Aorta (tissue), 5 donors: ENCODE results near the gene BEX4. TPM values are rescaled to one million over a fixed set of nuclear protein-coding genes. Genes with fewer than 3 reads are reported as not detected.
"Not testable (repeated sequence)": the region's sequence is repeated elsewhere in the genome, so short reads cannot be mapped to it uniquely, and the experiment has no call there.

Experiments used
- ATAC-seq: fragments of 200-7000 bp; cut with Tn5 transposase; one replicate; pipeline ENCODE4 v1.9.1; 2022; ENCODE audit warnings: moderate library complexity; ENCODE audit not compliant: low FRiP score
- DNase-seq, 2 donors: peaks; one replicate each; pipeline ENCODE4 v3.0.0-alpha.2; 2020
- H3K27ac ChIP-seq, 2 donors: one replicate each; pipeline ENCODE4 v1.5.1; 2013; ENCODE audit warnings: low read length in 2 of 2, mild to moderate bottlenecking in 2 of 2, moderate library complexity in 2 of 2, control low read depth in 1 of 2, inconsistent platforms in 1 of 2, low read depth in 1 of 2
- H3K27me3 ChIP-seq, 2 donors: one replicate each; pipeline ENCODE4 v1.6.1; 2013; ENCODE audit warnings: control low read depth in 1 of 2, low read length in 1 of 2, mild to moderate bottlenecking in 1 of 2, moderate library complexity in 1 of 2; ENCODE audit not compliant: insufficient read depth in 2 of 2, control insufficient read depth in 1 of 2
- H3K36me3 ChIP-seq, 2 donors: one replicate each; pipeline ENCODE4 v1.6.1; 2013; ENCODE audit warnings: control low read depth in 1 of 2, low read length in 1 of 2, mild to moderate bottlenecking in 1 of 2; ENCODE audit not compliant: insufficient read depth in 2 of 2, control insufficient read depth in 1 of 2
- H3K4me1 ChIP-seq, 2 donors: one replicate each; pipeline ENCODE4 v1.6.1; 2013; ENCODE audit warnings: low read length in 2 of 2, control low read depth in 1 of 2, mild to moderate bottlenecking in 1 of 2, moderate library complexity in 1 of 2; ENCODE audit not compliant: insufficient read depth in 2 of 2, control insufficient read depth in 1 of 2
- H3K4me3 ChIP-seq, 2 donors: one replicate each; pipeline ENCODE4 v1.5.1; 2013; ENCODE audit warnings: low read length in 2 of 2, control low read depth in 1 of 2, mild to moderate bottlenecking in 1 of 2
- H3K9me3 ChIP-seq: one replicate; pipeline ENCODE4 v1.6.1; 2013; ENCODE audit warnings: mild to moderate bottlenecking, low read length; ENCODE audit not compliant: control insufficient read depth
- WGBS, 2 donors: extraction: QIAGEN DNeasy Blood & Tissue Kit; methylation state at CpG; one replicate each; pipeline ENCODE4 v1.1.7; 2013; 5-methylcytosine and 5-hydroxymethylcytosine counted together
- intact Hi-C, 2 donors: fragments of 100-400 bp; cut with DNase I; formaldehyde crosslinking; loops; one replicate each; pipeline versions ENCODE4 v1.14.2 to v1.15.0; 2022
- polyA plus RNA-seq, 2 donors: library from polyadenylated mRNA; stranded (reverse); fragments of 200-250 nt; gene quantifications; one replicate each; pipeline ENCODE4 v1.2.3, GENCODE V29; 2013
- total RNA-seq, 2 donors: library from RNA; stranded (reverse); fragmentation: NEBNext Ultra II Directional; extraction: Animal tissue kit (Norgen Biotek cat#: 25700); gene quantifications; one replicate each; pipeline ENCODE4 v1.2.1, GENCODE V29; 2021
- donor health status: healthy with polysubstance abuse.
- donor health status: Bipolar disorder and iron deficiency.
- donor health status: DM: no; HTN: no; CAD: no.
- donor health status: DM: no; HTN: no; CAD: no.
- donor health status: DM: yes; HTN: yes; CAD: no.

Gene BEX4
- total and polyA plus RNA-seq, 4 donors, result 30.6 to 61.7 (median 40.7) TPM

DNA sequence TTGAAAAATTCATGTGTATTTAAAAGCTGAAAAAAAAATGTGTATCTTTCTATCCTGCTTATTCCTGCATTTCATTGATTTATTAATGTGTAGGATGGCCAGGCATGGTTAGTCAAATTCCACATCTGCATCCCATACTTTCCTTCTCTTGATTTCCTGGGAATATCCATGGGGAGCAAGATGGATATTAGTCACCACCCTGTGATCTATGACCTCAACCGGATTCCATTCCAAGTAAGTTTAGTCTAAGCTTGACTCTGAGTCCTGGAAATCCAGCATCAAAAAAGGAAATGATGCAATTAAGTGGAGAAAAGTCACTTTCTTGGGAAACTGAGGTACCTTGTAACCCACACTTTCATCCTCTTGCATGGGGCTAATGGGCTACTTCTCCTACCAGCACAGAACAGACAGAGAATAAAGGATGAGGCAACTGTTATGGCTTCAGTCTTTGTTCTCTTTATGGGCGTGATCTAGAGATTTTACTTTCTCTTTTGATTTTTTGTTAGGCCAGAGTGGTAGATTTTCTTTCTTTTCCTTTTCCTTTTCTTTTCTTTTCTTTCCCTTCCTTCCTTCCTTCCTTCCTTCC lies 17.1 kb upstream of the BEX4 start:
- Histone ChIP-seq H3K27ac (no peak overlapping the region), H3K9me3 (no peaks in the 10 kb centered on the region), H3K4me1 (no peaks in the 10 kb centered on the region), H3K36me3 (no peaks in the 10 kb centered on the region), H3K4me3 (no peak overlapping the region), H3K27me3 (no peaks in the 10 kb centered on the region)
- DNase-seq, result no peak
- intact Hi-C loops, result no loop called here
- no peak for ATAC-seq
- WGBS, 2 donors, result 54 to 56% methylated on average over 2 of the region's 2 CpGs

DNA sequence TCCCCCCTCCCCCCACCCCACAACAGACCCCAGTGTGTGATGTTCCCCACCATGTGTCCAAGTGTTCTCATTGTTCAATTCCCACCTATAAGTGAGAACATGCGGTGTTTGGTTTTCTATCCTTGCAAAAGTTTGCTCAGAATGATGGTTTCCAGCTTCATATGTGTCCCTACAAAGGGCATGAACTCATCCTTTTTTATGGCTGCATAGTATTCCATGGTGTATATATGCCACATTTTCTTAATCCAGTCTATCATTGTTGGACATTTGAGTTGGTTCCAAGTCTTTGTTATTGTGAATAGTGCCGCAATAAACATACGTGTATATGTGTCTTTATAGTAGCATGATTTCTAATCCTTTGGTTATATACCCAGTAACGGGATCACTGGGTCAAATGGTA lies 16.2 kb upstream of the BEX4 start:
- intact Hi-C loops, H3K4me3 ChIP-seq, DNase-seq, H3K27ac ChIP-seq, H3K9me3 ChIP-seq, H3K4me1 ChIP-seq, H3K36me3 ChIP-seq, ATAC-seq, H3K27me3 ChIP-seq: not testable (repeated sequence)
- WGBS, 2 donors, result 80 to 98% methylated on average over 4 of the region's 4 CpGs

DNA sequence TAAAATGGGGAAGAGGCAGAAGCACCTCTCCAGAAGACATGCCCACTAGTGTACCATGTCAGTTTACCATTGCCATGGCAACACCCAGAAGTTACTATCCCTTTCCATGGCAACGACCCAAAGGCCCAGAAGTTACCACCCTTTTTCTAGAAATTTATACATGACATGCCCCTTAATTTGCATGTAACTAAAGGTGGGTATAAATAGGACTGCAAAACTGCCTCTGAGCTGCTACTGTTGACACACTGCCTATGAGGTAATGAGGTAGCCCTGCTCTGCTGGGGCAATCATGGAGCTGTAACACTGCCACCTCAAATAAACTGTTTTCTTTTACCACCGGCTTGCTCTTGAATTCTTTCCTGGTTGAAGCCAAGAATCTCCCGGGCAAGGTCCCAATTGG lies 13.9 kb upstream of the BEX4 start:
- no peak overlapping the region for H3K27ac ChIP-seq
- 46 to 52% methylated on average over 3 of the region's 3 CpGs for WGBS, 2 donors
- H3K9me3 ChIP-seq, result no peaks in the 10 kb centered on the region
- intact Hi-C loops, result no loop called here
- no peak for ATAC-seq
- no peak overlapping the region for H3K4me3 ChIP-seq
- H3K36me3 ChIP-seq, result no peaks in the 10 kb centered on the region
- no peaks in the 10 kb centered on the region for H3K27me3 ChIP-seq
- H3K4me1 ChIP-seq, result no peaks in the 10 kb centered on the region
- no peak for DNase-seq

DNA sequence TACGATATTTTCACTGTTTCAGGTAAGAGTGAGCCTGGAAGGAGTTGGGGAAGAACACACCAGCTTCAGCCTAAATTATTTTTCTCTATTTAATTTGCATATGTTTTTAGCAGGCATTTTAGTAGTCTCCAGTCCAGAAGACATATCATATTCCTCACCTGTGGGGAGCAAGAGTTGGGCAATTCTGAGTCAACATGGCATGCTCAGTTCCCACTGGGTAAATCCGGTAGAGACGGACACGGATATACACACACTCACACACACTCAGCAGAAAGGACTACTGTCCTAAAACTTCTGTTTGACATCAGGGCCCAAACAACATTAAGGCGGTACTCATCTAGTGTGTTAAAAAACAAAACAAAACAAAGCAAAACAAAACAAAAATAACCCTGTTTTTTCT lies 4.9 kb upstream of the BEX4 start:
- H3K27me3 ChIP-seq, result no peaks in the 10 kb centered on the region
- no peaks in the 10 kb centered on the region for H3K4me1 ChIP-seq
- 68 to 84% methylated on average over 5 of the region's 5 CpGs for WGBS, 2 donors
- H3K4me3 ChIP-seq, result no peak overlapping the region
- no peaks in the 10 kb centered on the region for H3K9me3 ChIP-seq
- H3K36me3 ChIP-seq, result no peaks in the 10 kb centered on the region
- DNase-seq (no peak), ATAC-seq (no peak)
- intact Hi-C loops, result loop anchor here in 1 of 2 donors (10.0 kb wide), 2 partner anchors 125 to 255 kb away; partner anchors contain the start of gene TCEAL7
- no peak overlapping the region for H3K27ac ChIP-seq

DNA sequence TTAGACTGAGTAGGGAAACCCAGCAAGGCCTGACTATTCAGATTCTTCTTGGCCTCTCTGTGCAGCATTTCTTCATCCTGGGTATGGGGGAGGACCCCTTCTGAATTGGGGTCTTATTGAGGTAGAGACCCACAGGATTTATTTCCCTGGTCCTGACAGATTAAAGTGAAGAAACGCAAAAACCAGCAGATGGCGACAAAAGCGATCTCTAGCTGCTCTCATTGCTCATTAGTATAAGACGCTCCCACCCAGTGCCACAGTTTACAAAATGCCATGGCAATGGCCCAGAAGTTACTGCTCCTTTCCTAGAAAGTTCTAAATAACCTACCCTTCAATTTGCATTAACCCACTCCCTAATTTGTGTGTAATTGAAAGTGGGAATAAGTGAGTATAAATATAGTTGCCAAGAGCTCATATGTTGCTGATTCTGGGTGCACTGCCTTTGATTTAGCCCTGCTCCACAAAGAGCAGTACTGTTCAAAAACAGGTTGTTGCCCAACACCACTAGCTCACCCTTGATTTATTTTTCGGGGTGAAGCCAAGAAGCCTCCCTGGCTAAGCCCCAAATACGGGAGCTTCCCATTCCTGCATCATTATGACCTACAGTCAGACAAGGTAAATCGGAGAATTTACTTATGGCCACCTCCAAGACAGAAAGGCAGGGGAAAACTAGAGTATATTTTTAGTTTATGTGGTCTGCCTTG lies 3.7 kb upstream of the BEX4 start:
- no peak overlapping the region for H3K27ac ChIP-seq
- H3K4me1 ChIP-seq, result no peaks in the 10 kb centered on the region
- ATAC-seq (no peak), DNase-seq (peak in 1 of 2 donors; percentile 52)
- no peaks in the 10 kb centered on the region for H3K36me3 ChIP-seq
- intact Hi-C loops, result loop anchor here in 1 of 2 donors (10.0 kb wide), 2 partner anchors 124 to 254 kb away; partner anchors contain the start of gene TCEAL7
- H3K4me3 ChIP-seq, result no peak overlapping the region
- WGBS, 2 donors, result 30 to 32% methylated on average over 7 of the region's 7 CpGs
- no peaks in the 10 kb centered on the region for H3K27me3 ChIP-seq
- no peaks in the 10 kb centered on the region for H3K9me3 ChIP-seq

DNA sequence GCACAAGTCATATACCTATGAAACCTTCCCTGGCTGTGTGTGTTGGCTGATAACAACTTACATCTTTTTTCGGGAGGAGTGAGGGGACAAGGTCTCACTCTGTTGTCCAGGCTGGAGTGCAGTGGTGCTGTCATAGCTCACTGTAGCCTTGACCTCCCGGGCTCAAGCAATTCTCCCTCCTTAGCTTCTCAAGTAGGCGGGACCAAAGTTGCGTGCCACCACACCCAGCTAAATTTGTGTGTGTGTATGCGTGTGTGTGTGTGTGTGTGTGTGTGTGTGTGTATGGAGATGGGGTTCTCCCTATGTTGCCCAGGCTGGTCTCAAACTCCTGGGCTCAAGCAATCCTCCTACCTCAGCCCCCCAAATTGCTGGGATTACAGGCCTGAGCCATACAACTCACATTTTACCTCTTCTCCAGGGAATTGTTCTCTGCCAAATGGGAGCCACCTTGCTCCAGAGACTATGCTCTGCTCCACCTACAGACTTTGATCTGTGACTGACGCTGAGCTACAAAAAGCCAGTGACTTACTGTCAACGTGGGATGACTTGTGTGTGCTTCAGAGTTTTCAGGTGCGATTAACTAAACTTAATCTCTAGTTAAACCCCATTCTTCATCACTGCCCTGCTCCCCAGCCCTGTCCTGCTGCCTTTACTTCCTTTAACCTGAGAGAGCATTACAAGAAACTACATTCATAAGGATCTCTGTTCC lies 2.0 kb upstream of the BEX4 start:
- Histone ChIP-seq H3K27ac (no peak overlapping the region), H3K9me3 (no peaks in the 10 kb centered on the region), H3K27me3 (no peaks in the 10 kb centered on the region), H3K36me3 (no peaks in the 10 kb centered on the region), H3K4me1 (no peaks in the 10 kb centered on the region), H3K4me3 (no peak overlapping the region)
- intact Hi-C loops, result loop anchor here in 1 of 2 donors (10.0 kb wide), 2 partner anchors 122 to 252 kb away; partner anchors contain the start of gene TCEAL7
- 81 to 82% methylated on average over 8 of the region's 8 CpGs for WGBS, 2 donors
- ATAC-seq (no peak), DNase-seq (no peak)

DNA sequence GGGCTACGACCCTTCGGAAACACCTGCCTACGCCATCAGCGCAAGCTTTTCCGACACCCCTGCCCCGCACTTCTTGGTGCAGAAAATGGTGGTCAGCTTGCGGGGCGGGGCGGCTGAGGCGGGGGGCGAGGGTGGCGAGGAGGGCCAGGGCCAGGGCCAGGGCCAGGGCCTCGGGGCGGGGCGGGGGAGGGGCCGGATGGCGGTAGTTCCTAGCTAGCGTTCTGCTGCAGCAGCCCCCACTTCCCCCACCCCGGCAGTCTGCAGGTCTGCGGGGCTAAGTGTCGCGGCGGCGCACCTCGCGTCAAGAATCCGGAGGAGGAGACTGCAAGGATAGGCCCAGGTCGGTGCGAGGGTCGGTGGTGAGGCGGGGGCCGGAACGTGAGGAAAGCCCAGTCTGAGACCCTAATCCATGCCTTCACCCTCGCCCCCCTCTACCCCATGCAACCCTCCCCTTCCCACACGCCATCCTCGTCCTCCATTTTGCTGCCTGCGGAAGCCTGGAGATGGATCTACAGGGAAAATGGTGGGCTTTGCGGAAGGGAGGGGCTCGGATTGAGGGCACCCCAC lies 600 bp downstream of the BEX4 start:
- DNase-seq (peak; percentile 61 to 78), ATAC-seq (peak; percentile 53)
- Histone ChIP-seq H3K36me3 (no peaks in the 10 kb centered on the region), H3K9me3 (no peaks in the 10 kb centered on the region), H3K27ac (peak overlapping the region in 1 of 2 donors; percentile 13), H3K4me1 (no peaks in the 10 kb centered on the region), H3K27me3 (no peaks in the 10 kb centered on the region), H3K4me3 (peak overlapping the region; percentile 55 to 79)
- intact Hi-C loops, result loop anchor here in 1 of 2 donors (2.0 to 10.0 kb wide), 3 partner anchors 39 to 249 kb away; partner anchors contain the start of genes TCEAL7 and TCEAL8
- WGBS, 2 donors, result 4 to 38% methylated on average over 32 to 37 of the region's 39 CpGs

DNA sequence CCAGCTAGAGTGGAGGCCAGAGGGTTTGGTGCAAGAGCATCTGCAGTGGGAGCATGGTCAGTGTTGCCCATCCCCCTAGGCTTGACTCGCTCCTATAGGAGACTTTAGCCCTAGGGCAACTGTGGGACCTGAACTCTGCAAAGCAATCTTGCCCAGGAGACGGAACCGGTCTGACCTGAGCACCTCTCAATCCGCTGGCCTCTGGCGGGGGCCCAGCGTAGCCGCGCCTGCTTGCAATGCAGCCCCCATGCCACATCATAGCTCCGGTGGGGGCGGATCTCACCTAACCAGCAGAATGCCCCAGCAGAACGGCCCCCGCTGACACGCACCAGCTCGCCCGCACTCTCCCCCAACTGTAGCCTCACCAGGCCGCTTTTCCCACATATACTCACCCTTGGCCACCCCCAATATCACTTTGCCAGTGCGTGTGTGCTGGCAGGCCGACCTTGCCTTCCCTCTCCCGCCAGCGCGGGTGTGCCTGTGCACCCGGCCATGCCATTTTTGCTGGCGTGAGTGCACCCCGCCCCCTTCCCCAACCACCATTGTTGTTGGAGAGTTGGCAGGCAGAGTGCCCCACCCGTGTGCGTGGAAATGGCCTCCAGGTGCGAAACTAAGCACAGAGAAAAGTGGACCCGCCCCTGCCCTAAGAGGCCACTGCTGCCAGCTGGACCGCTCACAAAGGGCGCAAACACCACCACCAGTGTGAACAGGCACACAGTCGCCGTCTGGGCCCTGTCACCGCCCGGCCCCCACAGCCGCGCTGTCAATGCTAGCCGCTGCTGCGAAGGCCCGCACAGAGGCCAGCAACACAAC lies 5.8 kb downstream of the BEX4 start:
- DNase-seq, result no peak
- Histone ChIP-seq H3K36me3 (no peaks in the 10 kb centered on the region), H3K27me3 (no peaks in the 10 kb centered on the region), H3K4me3 (no peak overlapping the region), H3K27ac (no peak overlapping the region), H3K4me1 (no peaks in the 10 kb centered on the region), H3K9me3 (no peaks in the 10 kb centered on the region)
- intact Hi-C loops, result no loop called here
- WGBS, 2 donors, result 39 to 43% methylated on average over 34 to 39 of the region's 39 CpGs
- peak; percentile 53 for ATAC-seq
